HepG2 (cell line): ENCODE measurements around the gene TTLL4. TPM values are rescaled to one million over a fixed set of nuclear protein-coding genes. Genes with fewer than 3 reads are reported as not detected.

Experiments used
- ATAC-seq: fragments of 200-7000 bp; cut with Tn5 transposase; 3 replicates; pipeline ENCODE4 v1.9.1; 2020; ENCODE audit warnings: mild to moderate bottlenecking, moderate library complexity
- BruUV-seq: library from RNA; stranded (reverse); fragments of 400-500 nt; replicated peaks from 2 replicates; lab custom pipeline; 2021; lab: Mats Ljungman, UMichigan
- CTCF ChIA-PET: fragments of 300-600 bp; formaldehyde crosslinking; extraction: SDS; loops from one replicate; lab custom pipeline; 2021; ENCODE audit warnings: low total read pairs, inconsistent platforms, low intra/inter-chr PET ratio; lab: Yijun Ruan, JAX
- POLR2A ChIA-PET: fragments of 350-600 bp; sonication (Branson Sonifier 250); formaldehyde crosslinking; loops from one replicate; lab custom pipeline; 2020; ENCODE audit warnings: antibody characterized with exemption, inconsistent platforms; lab: Yijun Ruan, JAX
- DNase-seq: peaks from one replicate; pipeline ENCODE4 v3.0.0-alpha.2; 2015; ENCODE audit warnings: low spot score
- FAIRE-seq: peaks from 3 replicates; lab custom pipeline; 2011; peaks lifted over from hg19 to GRCh38; lab: Jason Lieb, UNC
- H2AFZ ChIP-seq: one replicate; pipeline ENCODE4 v1.6.1; 2011; ENCODE audit warnings: low read length, inconsistent platforms
- H3K27ac ChIP-seq: fragments of 300-600 bp; 3 replicates; pipeline ENCODE4 v1.8.0; 2011; ENCODE audit warnings: mixed run types, mild to moderate bottlenecking, mixed read lengths, low read length, inconsistent platforms; ENCODE audit not compliant: insufficient read depth; ENCODE audit errors: extremely low read length
- H3K27me3 ChIP-seq, 2 experiments: fragments of 200-600 bp in 1 of 2; 2 replicates in 1 of 2; 3 replicates in 1 of 2; pipeline versions ENCODE4 v1.6.0 to v1.8.0; 2011; ENCODE audit warnings: low read length in 2 of 2, mild to moderate bottlenecking in 2 of 2, moderate library complexity in 2 of 2, inconsistent platforms in 1 of 2; ENCODE audit not compliant: insufficient read depth in 2 of 2, control insufficient read depth in 1 of 2
- H3K36me3 ChIP-seq, 2 experiments: fragments of 200-600 bp in 1 of 2; replicated peaks in 1 of 2; 2 replicates in 1 of 2; 3 replicates in 1 of 2; pipeline versions ENCODE4 v1.5.1 to v1.8.0; 2011; ENCODE audit warnings: low read length in 2 of 2, inconsistent platforms in 1 of 2; ENCODE audit not compliant: insufficient read depth in 2 of 2, control insufficient read depth in 1 of 2
- H3K4me1 ChIP-seq: 2 replicates; pipeline ENCODE4 v1.5.1; 2012; ENCODE audit warnings: low read length, inconsistent platforms; ENCODE audit not compliant: insufficient read depth
- H3K4me2 ChIP-seq: 2 replicates; pipeline ENCODE4 v1.6.0; 2011; ENCODE audit warnings: low read depth, low read length, inconsistent platforms
- H3K4me3 ChIP-seq, 3 experiments: fragments of 200-600 bp in 1 of 3; sonication (generic), shearing (Covaris generic) in 1 of 3; replicated peaks in 1 of 3; 2 replicates each; pipeline ENCODE4 v1.5.1; 2011 to 2016; ENCODE audit warnings: low read length in 3 of 3, inconsistent platforms in 2 of 3, low read depth in 2 of 3, mild to moderate bottlenecking in 2 of 3, control low read depth in 1 of 3, mixed read lengths in 1 of 3; ENCODE audit not compliant: insufficient read depth in 1 of 3
- H3K79me2 ChIP-seq: one replicate; pipeline ENCODE4 v1.6.1; 2011; ENCODE audit warnings: low read length, inconsistent platforms; ENCODE audit not compliant: insufficient read depth
- H3K9ac ChIP-seq: 2 replicates; pipeline ENCODE4 v1.6.0; 2011; ENCODE audit warnings: mild to moderate bottlenecking, low read depth, low read length, inconsistent platforms; ENCODE audit not compliant: insufficient read depth
- H3K9me3 ChIP-seq: 2 replicates; pipeline ENCODE4 v1.5.1; 2012; ENCODE audit warnings: mild to moderate bottlenecking, low read length
- H4K20me1 ChIP-seq: 2 replicates; pipeline ENCODE4 v1.6.0; 2011; ENCODE audit warnings: inconsistent platforms, mild to moderate bottlenecking, low read length, moderate library complexity; ENCODE audit not compliant: insufficient read depth
- ATAD3A ChIP-seq: sonication (generic); formaldehyde crosslinking; IDR thresholded peaks from 2 replicates; pipeline ENCODE4 v1.4.0; 2020; ENCODE audit warnings: missing genetic modification reagents
- ATF2 ChIP-seq: sonication (generic); formaldehyde crosslinking; IDR thresholded peaks from 2 replicates; pipeline ENCODE4 v1.4.0; 2020; ENCODE audit warnings: missing genetic modification reagents
- MZF1 ChIP-seq: sonication (generic); formaldehyde crosslinking; IDR thresholded peaks from 2 replicates; pipeline ENCODE4 v1.8.1; 2023; ENCODE audit warnings: mild to moderate bottlenecking, missing genetic modification reagents, borderline replicate concordance
- SALL1 ChIP-seq: sonication (generic); formaldehyde crosslinking; IDR thresholded peaks from 2 replicates; pipeline ENCODE4 v1.8.0; 2022; ENCODE audit warnings: mild to moderate bottlenecking, missing genetic modification reagents
- SETDB1 ChIP-seq: sonication (generic); formaldehyde crosslinking; IDR thresholded peaks from 2 replicates; pipeline ENCODE4 v1.5.1; 2020; ENCODE audit warnings: missing genetic modification reagents, mild to moderate bottlenecking, borderline replicate concordance
- SMAD9 ChIP-seq: sonication (generic); formaldehyde crosslinking; IDR thresholded peaks from 2 replicates; pipeline ENCODE4 v1.5.1; 2020; ENCODE audit warnings: mild to moderate bottlenecking, missing genetic modification reagents
- STAT6 ChIP-seq: sonication (generic); formaldehyde crosslinking; IDR thresholded peaks from 2 replicates; pipeline ENCODE4 v1.4.0; 2020; ENCODE audit warnings: missing genetic modification reagents, mild to moderate bottlenecking, borderline replicate concordance
- YEATS4 ChIP-seq: sonication (generic); formaldehyde crosslinking; IDR thresholded peaks from 2 replicates; pipeline ENCODE4 v1.4.0; 2020; ENCODE audit warnings: missing genetic modification reagents, borderline replicate concordance
- ZNF710 ChIP-seq: sonication (generic); formaldehyde crosslinking; IDR thresholded peaks from 2 replicates; pipeline ENCODE4 v1.5.0; 2020; ENCODE audit warnings: mild to moderate bottlenecking, missing genetic modification reagents, borderline replicate concordance
- ZSCAN20 ChIP-seq: sonication (generic); formaldehyde crosslinking; IDR thresholded peaks from 2 replicates; pipeline ENCODE4 v1.4.0; 2020; ENCODE audit warnings: missing genetic modification reagents, mild to moderate bottlenecking, borderline replicate concordance
- WGBS: methylation state at CpG from one replicate; pipeline ENCODE4 v1.1.6; 2017; ENCODE audit warnings: low lambda C conversion rate; 5-methylcytosine and 5-hydroxymethylcytosine counted together
- in situ Hi-C: cut with HindIII; loops from 2 replicates; pipeline ENCODE4 v1.10.0; 2017; ENCODE audit warnings: low pct_unique_long_range_greater_than_20kb; ENCODE audit not compliant: extremely low pct_ligation_motif_present
- intact Hi-C: fragments of 100-400 bp; cut with micrococcal nuclease; formaldehyde crosslinking; loops from one replicate; pipeline ENCODE4 v1.10.0; 2022; ENCODE audit not compliant: unreplicated experiment
- polyA plus RNA-seq, 8 experiments: library from polyadenylated mRNA; depleted of rRNA in 3 of 8; stranded (reverse) in 7 of 8; unstranded in 1 of 8; fragments of >200 nt; fragmentation: Illumina TruSeq in 4 of 8; extraction: Trizol in 4 of 8; gene quantifications; 2 replicates each; pipeline versions ENCODE4 v1.2.1 to v1.2.3, GENCODE V29; 2011 to 2016; ENCODE audit warnings: low read depth in 4 of 8, missing spikeins in 1 of 8, mixed read lengths in 1 of 8; ENCODE audit not compliant: insufficient read depth in 1 of 8
- total RNA-seq, 5 experiments: library from RNA; depleted of rRNA; stranded (reverse); fragments of >200 nt; fragmentation: Illumina TruSeq; extraction: Trizol; gene quantifications; 2 replicates each; pipeline ENCODE4 v1.2.3, GENCODE V29; 2016; ENCODE audit warnings: low read depth in 1 of 5
- TF ChIP-seq, protein P1 (sequence below): IDR thresholded peaks from 2 replicates; pipeline ENCODE4 v1.6.1; 2016; ENCODE audit warnings: missing biosample characterization, missing genetic modification reagents, low read depth
- TF ChIP-seq, protein P2 (sequence below): IDR thresholded peaks from 2 replicates; pipeline ENCODE4 v1.6.1; 2016

TTLL4 gene
- total and polyA plus RNA-seq, 2 of the 13 experiments (the other 11 are each of a cell fraction or from before 2014, with no cell fraction given): 77.5 to 84.6 TPM

DNA sequence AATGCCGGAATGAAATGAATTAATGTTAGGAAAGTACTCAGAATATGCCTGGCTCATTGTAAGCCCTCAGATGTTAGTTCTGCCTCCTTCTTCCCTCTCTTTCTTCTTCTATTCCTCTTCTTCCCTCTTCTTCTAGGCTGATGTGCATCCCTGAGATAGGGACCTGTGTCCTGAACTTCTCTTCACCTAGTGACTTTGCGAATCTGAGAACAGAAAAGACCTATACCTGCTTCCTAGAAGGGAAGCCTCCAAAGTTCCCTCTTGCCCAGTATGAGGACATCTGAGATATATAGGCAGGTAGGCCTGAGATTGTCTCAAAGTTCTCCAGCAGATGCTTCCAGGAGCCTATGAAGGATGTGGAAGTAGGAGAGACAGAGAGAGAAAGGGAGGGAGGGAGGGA, 63.2 kb downstream of the TTLL4 start (continued):
- TF ChIP-seq STAT6: no peak

GRCh38 chr2:218776488-218776887, 65.9 kb downstream of the TTLL4 start:
- Histone ChIP-seq H3K79me2 (no peaks in the 10 kb centered on the region), H3K4me3 (no peak overlapping the region), H3K27ac (no peak overlapping the region), H3K4me1 (peaks cover 38% of the 10 kb centered on the region), H3K9me3 (peaks cover 15% of the 10 kb centered on the region; the same call in 1 of the 2 replicates), H3K9ac (no peak overlapping the region), H4K20me1 (no peaks in the 10 kb centered on the region), H2AFZ (no peak overlapping the region), H3K4me2 (no peak overlapping the region), H3K36me3 (no peaks in the 10 kb centered on the region), H3K27me3 (no peaks in the 10 kb centered on the region; a peak in 1 of 5 replicates)
- intact Hi-C loops (no loop called here), in situ Hi-C loops (no loop called here)
- WGBS: 90% methylated on average over 1 of the region's 1 CpG
- ChIA-PET POLR2A (interaction anchor here (1.4 to 1.6 kb wide), 2 partner anchors 20 to 27 kb away, joined by 3 to 4 read pairs; no protein-coding TSS in a partner anchor), CTCF (no interaction called here)
- no peak for ATAC-seq
- DNase-seq: no peak
- no peak for FAIRE-seq
- no TSS peak for BruUV-seq
- TF ChIP-seq SMAD9 (CRISPR knock-in tag) (no peak), ZSCAN20 (CRISPR knock-in tag) (no peak), ATAD3A (no peak), YEATS4 (CRISPR knock-in tag) (no peak), MZF1 (CRISPR knock-in tag) (no peak), ZNF710 (CRISPR knock-in tag) (no peak), SALL1 (no peak), ATF2 (CRISPR knock-in tag) (no peak), SETDB1 (CRISPR knock-in tag) (no peak)
- TF ChIP-seq, protein P1, sequence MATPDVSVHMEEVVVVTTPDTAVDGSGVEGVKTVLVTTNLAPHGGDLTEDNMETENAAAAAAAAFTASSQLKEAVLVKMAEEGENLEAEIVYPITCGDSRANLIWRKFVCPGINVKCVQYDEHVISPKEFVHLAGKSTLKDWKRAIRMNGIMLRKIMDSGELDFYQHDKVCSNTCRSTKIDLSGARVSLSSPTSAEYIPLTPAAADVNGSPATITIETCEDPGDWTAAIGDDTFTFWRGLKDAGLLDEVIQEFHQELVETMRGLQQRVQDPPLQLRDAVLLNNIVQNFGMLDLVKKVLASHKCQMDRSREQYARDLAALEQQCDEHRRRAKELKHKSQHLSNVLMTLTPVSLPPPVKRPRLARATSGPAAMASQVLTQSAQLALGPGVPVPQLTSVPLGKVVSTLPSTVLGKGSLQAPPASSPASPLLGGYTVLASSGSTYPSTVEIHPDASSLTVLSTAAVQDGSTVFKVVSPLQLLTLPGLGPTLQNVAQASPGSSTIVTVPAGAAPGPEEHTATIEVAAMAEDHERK (CRISPR knock-in tag): no peak
- TF ChIP-seq, protein P2, sequence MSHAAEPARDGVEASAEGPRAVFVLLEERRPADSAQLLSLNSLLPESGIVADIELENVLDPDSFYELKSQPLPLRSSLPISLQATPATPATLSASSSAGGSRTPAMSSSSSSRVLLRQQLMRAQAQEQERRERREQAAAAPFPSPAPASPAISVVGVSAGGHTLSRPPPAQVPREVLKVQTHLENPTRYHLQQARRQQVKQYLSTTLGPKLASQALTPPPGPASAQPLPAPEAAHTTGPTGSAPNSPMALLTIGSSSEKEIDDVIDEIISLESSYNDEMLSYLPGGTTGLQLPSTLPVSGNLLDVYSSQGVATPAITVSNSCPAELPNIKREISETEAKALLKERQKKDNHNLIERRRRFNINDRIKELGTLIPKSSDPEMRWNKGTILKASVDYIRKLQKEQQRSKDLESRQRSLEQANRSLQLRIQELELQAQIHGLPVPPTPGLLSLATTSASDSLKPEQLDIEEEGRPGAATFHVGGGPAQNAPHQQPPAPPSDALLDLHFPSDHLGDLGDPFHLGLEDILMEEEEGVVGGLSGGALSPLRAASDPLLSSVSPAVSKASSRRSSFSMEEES (CRISPR knock-in tag): no peak
